Inferior parietal cortex (tissue), 1 donor: Measurements from ENCODE around the gene KCTD16.

Experiments used
- DNase-seq: peaks from one replicate; pipeline ENCODE4 v3.0.0-alpha.2; 2016; ENCODE audit errors: extremely low spot score

The KCTD16 gene

DNA sequence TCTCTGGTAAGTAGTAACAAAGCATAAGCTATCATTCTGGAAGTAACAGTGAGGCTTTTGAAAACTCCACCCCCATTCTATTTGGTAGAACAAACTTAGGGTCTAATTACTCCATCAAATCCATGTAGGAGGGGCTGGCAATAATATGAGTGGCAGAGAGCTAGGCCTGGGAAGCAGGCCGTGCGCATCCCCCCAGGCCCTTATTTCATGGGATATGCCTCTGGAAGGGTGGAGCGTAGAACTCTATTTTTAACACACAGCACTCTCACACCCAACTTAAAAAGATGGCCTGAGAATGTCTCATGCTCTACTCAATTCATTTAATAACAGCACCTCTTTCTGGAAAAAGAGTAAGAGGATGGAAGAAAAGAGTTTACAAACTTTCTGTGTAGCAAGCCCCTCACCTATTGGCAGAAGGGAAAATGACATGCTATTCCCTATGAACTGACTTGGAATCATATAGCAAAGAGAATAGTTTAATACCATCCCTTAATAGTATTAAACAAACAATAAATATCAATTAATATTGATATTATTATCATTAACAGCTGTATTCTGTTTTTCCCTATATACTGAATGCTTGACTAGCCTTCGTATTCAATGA is 233.2 kb downstream of the KCTD16 start:
- no peak for DNase-seq

DNA sequence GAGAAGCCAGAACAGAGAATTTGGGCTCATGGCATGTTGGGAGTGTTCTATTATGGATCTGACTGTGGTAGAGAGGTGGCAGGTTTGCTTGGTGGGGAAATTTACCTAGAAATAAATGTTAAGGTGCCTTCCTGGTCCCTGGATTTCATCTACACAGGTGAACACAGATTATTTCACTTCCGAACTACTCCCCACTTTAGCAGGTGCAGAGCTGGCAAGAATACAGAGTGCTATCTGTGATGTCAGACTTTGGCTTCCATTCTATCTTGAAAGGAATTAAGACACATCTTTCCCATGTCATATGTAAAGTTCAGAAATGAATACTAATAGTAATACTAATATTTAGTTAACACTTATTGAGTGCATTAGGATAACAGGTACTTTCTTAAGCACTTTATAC is 234.0 kb downstream of the KCTD16 start:
- no peak for DNase-seq

DNA sequence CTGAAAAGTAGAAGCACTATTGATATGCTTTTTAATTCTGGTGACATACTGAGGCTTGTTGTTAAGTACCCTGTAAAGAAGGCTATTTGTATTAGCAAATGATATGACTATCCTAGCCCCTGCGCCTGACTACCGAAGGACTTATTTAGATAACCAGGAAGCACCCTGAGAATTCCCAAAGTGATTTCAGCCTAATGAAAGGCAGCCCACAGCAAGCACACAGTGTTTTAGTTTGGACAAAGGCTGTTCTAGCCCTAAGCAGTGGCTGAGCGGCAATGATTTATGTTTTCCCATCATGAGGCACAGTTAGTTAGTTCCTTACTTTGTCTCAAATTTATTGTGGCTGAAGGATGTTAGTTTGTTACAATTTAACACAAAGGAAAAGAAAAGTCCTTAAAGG is 235.3 kb downstream of the KCTD16 start:
- DNase-seq = no peak

DNA sequence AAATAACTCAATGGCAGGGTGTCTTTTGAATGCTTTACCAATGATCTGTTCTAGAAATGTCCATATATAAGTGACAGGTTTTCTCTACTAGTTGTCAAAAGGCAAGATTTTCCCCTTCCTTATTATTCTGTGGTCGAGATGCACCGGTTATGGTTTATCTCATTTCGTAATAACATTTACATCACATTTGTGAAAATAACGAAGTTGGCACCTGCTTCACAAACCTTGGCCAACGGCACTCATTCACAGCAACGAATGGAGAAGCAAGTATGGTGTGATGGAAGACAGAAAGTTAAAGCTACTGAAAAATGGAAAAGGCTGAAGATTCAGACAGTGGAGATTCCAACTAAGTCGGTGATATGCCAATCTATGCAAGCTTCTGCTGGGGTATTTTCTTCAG is 235.8 kb downstream of the KCTD16 start:
- DNase-seq = no peak

DNA sequence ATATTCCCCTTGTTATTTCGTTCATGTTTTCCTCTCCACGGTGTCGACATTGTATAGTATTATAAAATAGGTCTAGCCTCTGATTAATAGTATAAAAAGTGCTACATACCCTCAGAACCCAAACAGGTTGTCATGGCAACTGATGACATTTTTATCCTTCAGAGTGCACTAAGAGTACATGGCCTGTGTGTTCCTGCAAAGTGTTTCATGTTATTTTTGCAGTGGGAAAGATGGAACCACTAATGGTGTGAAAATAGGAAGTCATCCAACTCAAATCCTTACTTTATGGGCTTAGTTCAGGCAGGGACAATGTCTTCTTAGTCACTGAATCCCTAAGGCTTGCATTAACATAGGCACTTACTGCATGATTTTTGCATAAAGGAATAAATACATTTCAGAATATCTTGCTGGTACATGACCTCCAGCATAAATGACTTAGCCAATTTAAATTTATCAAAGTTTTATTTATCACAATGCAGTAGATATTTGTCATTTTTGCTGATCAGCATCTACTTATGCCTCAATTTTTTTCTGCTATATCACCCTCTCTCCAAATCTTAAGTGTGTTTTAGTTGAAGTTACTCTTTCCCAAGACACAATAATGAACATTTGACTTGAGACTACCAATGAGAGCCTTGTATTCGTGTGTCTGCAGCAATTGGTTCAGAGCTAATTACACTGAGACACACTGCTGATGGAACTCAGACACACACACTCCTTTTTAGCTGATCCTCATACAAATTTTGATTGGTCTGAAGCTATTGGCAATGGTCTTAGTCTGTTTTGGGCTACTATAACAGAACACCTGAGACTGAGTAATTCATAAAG is 243.7 kb downstream of the KCTD16 start:
- no peak for DNase-seq

DNA sequence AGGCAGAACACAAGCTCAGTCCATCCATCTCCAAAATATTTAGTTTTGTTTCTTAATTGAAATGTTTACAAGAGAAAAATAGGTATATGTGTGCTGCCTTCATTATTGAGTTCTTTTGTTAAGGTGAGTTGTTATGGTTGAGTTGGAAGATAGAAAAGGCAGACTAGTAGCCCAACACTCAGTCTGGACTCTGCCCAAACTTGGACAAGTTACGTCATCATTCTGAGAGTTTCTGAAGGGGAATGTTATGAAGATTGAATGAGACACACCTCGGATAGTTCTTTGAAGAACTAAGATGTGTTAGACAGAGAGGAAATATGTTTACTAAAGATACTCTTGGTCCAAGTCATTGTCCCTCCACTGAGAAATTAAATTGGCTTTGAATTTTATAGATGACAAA is 245.5 kb downstream of the KCTD16 start:
- DNase-seq = no peak

DNA sequence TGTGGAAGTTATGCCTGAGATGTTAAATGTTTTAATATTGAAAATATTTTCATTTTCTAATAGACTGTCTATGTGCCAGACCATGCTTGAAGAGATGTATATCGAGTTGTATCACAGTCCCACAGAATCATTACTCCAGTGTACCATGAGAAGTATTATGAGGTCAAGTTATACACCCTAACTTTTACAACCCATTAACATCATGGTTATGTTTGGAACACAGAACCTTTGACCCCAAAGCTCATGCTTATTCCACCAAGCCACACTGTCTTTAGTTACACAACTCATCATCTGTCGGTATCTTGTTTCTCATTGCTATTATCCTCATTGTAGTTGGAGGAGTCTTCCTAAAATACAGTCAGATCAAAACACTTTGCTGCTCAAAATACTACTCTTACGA is 248.0 kb downstream of the KCTD16 start:
- no peak for DNase-seq

DNA sequence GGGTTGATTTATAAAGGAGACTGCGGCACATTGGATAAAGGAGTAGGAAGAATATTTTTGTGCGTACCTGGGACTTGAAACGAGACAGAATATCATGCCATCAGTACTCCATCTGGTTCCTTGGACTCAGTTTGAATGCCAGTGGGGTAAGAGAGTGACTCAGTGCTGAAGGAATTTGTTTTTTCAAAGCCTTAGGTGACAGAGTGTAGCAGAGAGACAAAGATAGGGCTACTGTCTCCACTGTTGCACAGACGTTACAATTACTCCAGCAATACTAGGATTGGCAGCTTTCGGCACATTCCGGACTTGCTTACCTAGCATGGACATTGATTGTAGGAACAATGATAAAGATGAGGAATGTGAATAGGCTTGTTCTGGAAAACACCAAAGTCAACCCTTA is 250.7 kb downstream of the KCTD16 start:
- peak; percentile 20 for DNase-seq

DNA sequence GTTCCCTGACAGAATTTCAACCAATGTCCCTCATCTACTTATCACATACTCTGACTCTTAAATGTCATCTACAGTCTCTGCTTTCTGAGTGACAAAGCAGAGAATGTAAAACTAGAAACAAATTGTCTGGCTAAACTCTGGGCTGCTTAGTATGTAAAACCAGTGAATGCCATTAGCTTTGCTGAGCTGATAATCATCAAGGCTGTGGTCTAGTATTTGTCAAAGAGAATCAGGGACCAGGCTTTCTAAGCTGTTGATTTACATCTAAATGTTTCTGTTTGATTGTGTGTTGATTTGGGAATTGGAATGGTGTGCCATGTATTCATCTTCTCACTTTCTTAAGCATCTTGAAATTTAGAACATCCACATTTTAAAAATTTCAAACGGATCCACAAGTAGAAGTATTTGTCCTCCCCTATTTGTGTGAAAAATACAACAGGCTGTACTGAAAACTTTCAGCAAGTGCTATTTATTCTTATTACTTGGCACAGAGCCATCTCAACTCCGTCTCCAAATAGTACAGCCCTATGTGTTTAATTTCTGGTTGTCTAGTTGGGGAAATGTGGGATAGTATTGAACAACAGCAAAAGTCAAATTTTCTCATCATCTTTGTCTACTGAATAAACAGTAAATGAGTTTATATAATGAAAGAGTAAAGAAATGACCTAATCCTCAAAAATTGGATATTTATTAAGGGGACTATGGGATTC is 251.5 kb downstream of the KCTD16 start:
- DNase-seq = no peak

DNA sequence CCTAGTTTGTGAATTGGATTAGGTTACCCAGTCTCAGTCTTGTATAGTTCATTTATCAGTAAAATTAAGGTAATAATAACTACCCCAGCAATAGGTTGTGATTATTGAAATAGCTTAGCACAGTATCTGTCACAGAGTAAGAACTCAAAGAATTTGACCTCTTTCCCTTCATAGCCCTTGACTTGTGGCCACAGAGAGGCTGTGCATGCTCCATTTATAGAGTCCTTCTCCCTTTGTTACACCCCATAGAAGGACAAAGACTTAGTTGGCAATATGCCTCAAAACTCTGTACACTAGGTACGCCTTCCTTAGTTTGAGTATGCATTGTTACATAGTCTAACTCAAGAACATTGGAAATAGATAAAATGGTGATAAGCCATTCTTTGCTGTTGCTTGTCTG is 257.2 kb downstream of the KCTD16 start:
- DNase-seq = no peak

DNA sequence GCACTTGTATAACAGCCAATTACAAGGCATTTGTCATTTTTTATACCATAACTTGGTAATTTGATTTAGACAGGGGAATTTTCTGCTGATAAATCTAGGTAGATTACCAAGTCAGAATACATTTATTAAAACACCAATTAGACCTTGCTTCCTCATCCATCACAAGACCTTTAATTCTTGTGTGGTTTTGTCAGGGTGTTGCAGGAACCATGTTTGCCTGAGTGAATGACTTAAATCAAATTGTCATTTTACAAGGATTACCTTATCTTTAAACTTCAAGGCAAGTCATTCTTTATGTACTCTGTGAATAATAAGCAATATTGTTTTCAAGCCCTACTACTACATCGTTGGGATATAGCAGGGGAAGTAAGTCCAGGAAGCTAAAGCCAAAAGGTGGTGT is 257.7 kb downstream of the KCTD16 start:
- no peak for DNase-seq

DNA sequence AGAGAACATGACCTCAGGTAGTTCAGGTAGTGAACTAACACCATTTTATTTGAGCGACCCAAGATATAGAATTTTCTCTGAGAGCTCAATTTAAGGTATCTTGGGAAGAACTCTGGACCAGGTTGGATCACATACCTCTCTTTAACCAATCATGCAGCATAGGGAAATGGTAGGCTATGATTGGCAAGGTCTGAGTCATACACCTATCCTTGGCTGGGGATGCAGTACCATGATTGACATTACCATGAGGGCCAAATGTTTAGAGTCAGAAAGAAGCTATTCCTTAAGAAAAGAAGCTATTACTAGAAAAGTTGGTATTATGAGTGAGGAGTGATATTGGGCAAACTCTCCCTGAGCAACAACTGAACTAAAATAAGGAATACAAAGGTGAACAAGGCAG is 258.7 kb downstream of the KCTD16 start:
- no peak for DNase-seq

DNA sequence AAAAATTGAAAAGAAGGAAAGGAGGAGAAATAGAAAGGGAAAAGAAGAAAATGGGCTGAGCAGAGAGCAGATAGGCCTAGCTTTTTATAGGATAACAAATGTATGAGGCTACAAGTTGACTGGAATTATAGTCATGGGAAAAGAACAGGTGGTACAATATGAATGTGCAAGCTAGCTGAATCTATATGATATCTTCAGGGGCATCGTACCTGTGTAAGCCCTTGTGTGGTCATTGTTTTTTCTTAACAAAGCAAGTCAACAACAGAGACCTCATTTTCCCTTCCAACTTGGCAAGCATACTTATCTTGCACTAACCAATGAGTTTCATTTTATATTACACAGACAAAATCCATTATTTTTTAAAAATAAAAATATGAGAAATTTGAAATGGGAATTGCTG is 259.2 kb downstream of the KCTD16 start:
- no peak for DNase-seq

DNA sequence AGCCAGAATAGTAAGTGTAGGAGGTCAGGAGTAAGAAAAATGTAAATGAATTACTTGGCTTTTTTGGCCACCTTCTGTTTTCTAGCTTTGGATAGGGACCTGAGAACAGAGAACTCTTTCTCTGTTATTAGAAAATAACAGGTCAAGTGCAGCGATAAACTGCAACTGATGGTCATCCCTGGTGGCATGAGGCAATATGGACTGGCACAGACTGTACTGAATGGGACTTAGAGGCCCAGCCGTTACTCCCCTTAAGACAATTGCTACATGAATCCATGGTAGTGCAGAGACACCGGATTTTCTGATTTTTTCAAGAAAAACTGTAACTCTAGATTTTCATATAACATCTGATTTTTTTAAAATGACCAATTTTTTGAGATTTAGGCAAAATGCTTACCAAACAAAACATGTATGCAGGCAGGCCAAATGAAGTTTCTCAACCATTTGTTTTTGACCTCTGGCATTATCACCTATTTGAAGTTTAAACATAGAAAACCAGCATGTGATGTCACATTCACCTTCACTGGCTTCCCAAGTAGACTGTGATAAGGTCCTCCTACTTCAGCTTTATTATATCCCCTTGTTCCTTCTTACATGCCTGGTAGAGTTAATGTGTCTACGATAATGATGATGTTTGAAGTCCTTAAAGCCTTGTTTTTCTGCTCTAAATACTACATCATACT is 262.6 kb downstream of the KCTD16 start:
- DNase-seq = no peak

DNA sequence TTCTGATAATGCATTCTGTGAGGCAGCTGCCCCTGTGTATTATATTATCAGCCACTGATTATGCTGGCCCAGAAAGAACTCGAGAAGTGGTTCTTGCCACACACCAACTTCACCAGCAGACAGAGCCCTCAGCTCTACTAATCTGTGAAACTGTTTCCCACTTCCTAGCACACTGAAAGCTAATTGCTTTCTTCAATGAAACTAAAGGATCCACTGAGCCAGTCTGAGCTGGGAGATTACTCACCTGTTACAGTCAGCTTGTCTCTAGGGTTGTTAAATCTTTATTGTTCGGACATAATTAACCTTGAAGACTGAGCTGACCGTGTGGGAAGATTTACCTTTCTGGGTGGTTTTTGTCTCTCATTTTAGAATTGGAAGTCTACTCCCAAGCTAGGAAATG is 263.2 kb downstream of the KCTD16 start:
- DNase-seq = no peak

DNA sequence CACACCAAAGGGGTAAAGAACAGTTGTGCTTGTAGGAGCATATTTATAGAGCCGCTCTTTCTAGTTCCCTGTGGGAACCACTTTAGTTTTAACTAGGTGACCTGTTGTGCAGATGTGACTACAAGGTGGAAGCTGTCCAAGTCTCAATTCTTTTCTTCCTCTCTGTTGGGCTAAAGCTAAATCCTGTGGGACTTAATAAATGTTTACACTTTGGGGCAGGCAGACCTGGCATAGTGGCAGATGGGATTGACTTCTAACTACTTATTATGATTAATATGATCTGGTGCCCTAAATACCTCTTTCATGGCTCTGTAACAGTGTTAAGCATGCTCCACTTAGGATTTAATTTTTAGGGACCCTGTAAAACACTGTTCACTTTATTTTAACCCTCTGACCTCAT is 265.3 kb downstream of the KCTD16 start:
- DNase-seq = no peak

DNA sequence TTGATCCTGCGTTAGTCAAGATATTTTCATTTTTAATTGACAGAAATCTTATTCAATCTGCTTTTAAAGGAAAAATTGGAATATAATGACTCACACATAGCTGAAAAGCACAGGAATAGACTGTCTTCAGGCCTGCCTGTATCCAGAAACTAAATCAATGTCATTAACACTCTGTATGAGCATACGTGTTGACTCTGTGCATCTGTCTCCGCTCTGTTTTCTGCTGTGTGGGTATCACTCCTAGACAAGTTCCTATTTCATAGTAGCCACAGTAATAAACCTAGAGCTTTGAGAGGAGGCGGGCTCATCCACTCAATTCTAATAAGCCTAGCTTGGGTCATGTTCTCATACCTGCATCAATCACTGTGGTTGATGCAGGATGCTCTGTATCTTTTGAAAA is 267.6 kb downstream of the KCTD16 start:
- no peak for DNase-seq

DNA sequence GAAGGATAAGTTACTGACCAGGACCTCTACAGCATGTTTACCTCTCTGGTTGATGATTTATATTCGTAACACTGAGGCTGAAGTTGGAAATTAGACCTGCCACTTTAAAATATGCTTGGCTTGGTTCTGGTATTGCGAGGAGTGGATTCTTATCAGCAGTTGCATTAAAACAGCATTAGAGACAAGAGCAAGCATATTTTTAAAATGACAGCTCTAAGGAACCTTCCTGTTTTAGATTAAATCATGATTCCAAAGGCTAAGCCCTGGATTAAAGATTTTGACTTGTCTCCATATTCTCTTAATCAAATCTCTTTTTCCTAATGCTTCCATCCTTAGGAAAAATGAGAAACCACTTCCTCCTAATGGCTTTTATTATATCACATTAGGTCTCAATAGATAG is 277.8 kb downstream of the KCTD16 start:
- DNase-seq = no peak

DNA sequence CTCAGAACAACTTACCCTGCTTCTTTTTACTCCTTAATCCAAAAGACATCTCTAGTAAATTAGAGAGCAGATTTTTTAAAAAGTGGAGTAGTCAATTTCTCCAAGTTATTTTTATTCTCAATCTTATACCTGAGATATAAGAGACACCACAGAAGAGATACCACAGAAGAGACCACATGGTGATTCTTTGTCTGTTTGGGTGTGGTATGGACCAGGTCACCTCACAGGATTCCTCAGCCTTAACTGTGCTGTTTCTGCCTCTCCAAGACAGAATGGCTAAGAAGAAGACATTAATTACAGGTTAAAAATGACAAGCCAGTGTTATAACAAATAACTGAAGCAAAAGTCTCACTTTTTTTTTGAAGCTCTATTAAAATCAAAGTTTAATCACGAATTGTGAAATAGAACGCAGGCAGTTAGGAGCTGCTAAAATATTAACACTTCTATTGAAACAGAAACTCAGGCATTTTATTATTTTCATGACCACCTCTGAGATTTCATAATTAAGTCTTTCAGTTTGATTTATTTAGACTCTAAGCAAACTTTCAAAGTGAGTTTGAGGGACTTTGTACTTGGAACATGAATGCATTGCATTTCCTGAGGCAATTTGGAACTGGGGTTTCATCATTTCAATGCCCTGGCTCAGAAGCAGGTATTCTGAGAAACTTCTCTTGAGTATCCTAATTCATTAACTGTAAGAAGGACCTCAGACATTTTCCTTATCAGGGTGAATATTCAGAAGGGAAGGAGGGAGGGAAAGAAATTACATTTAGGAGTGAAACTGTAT is 280.7 kb downstream of the KCTD16 start:
- no peak for DNase-seq

DNA sequence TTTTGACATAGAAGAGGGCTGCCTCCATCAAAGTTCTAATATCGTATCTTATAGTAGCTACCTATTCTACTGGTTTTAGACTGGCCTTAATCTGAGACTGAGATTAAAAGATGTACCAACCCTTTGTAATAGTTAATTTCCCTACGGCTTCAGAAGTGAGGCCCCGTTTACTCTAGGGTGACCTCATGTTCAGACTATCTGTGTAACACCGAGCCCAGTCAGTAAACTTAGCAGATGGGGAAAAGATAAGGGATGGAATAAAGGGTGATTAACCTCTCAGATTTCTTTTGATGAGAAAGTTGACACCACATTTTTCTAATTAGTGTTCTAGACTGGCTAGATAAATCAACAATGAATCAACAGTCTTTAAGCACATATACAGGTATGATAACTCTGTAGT is 283.1 kb downstream of the KCTD16 start:
- DNase-seq = no peak

DNA sequence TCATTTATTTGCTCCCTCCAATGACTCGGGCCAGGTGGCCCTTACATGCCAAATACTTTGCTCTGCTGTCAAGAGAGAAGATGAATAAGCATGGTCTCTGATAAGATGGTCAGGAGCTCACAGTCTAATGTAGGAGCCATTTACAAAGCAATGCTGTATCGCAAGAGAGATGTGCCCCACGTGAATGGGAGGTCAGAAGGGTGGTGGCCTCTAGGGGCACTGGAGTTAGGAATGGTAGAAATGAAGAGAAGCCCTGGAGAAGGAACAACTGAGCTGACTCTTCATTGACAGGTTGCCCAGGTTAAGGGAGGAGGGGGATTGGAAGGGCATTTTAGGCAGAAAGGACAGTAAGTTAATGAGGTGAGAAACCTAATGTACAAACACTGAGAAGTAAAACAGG is 286.5 kb downstream of the KCTD16 start:
- no peak for DNase-seq

DNA sequence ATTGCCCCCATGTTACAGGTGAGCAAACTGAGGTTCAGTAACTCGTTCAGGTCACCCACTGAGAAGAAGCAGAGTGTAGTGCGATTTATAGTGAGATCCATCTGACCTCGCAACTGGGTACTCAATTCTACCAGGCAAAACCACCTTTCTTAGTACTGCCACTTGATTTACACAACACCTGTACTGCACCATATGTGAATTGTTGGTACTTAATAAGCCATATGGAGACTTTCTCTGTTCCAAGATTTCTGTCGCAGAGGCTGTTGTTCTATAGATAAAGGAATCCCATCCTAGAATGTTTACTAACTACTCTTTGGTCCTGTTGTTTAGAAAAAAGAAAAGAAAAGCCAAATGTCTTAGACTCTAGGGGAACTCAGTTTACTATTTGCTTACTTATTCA is 287.5 kb downstream of the KCTD16 start:
- DNase-seq = no peak
